Glomerular endothelial cell (primary cell): ENCODE results near the gene PHAF1. TPM values are rescaled to one million over a fixed set of nuclear protein-coding genes. Genes with fewer than 3 reads are reported as not detected.

Experiments used
- DNase-seq: peaks from one replicate; pipeline ENCODE4 v3.0.0-alpha.2; 2011; ENCODE audit warnings: low read depth, low spot score; ENCODE audit errors: extremely low read depth
- total RNA-seq: library from RNA; depleted of rRNA; stranded (reverse); fragments of >200 nt; gene quantifications from 2 replicates; pipeline ENCODE4 v1.2.3, GENCODE V29; 2015

The PHAF1 gene
- total RNA-seq, 1 donor from 2014 or later: 23.6 TPM

GRCh38 chr16:67162506-67163163 is 52.9 kb downstream of the PHAF1 start:
- DNase-seq: no peak

GRCh38 chr16:67163164-67163998 is 53.6 kb downstream of the PHAF1 start:
- DNase-seq: no peak

- no peak for DNase-seq
Measured at GRCh38 chr16:67163999-67164558, 54.3 kb downstream of the PHAF1 start.

- no peak for DNase-seq
Measured at GRCh38 chr16:67164599-67165061, 54.9 kb downstream of the PHAF1 start, which contains the start of gene HSF4. TSS of gene HSF4 (plus strand) at chr16:67164745. CDS start at chr16:67164812, 67 bp downstream.

GRCh38 chr16:67165121-67166078 is 55.7 kb downstream of the PHAF1 start:
- no peak for DNase-seq

GRCh38 chr16:67166110-67166547 is 56.4 kb downstream of the PHAF1 start:
- no peak for DNase-seq

GRCh38 chr16:67166598-67167168 is 56.9 kb downstream of the PHAF1 start:
- no peak for DNase-seq

- DNase-seq: no peak
Measured at GRCh38 chr16:67167588-67167987, 57.8 kb downstream of the PHAF1 start.

- no peak for DNase-seq
Measured at GRCh38 chr16:67169011-67169451, 59.3 kb downstream of the PHAF1 start.

- no peak for DNase-seq
Measured at GRCh38 chr16:67169642-67170167, 60.0 kb downstream of the PHAF1 start.

- DNase-seq: no peak
Measured at GRCh38 chr16:67170168-67170948, 60.6 kb downstream of the PHAF1 start, which contains the start of gene NOL3. TSS of gene NOL3 (plus strand) at chr16:67170538.

- no peak for DNase-seq
Measured at GRCh38 chr16:67170949-67171649, 61.4 kb downstream of the PHAF1 start.

- no peak for DNase-seq
Measured at GRCh38 chr16:67173323-67173722, 63.6 kb downstream of the PHAF1 start.

GRCh38 chr16:67173808-67174705 is 64.3 kb downstream of the PHAF1 start:
- no peak for DNase-seq

GRCh38 chr16:67174706-67175231 is 65.0 kb downstream of the PHAF1 start:
- no peak for DNase-seq

- DNase-seq: no peak
Measured at GRCh38 chr16:67176662-67177061, 66.9 kb downstream of the PHAF1 start.
